ENCODE measurements around the gene CD44. TPM values are rescaled to one million over a fixed set of nuclear protein-coding genes. Genes with fewer than 3 reads are reported as not detected.

The CD44 gene
- total and polyA plus RNA-seq, 5 donors from 2014 or later: 441 to 1,181 (median 497) TPM

GRCh38 chr11:35193767-35194166 lies 54.8 kb downstream of the CD44 start:
- Histone ChIP-seq H3K9me3 (ENCODE audit: control insufficient read depth in 2 of 2, low read length in 2 of 2) (no peaks in the 10 kb centered on the region), H3K4me3 (ENCODE audit: low read depth, low read length) (peak overlapping the region; percentile 6), H3K4me1 (ENCODE audit: control insufficient read depth, insufficient read depth, low read length, poor library complexity, severe bottlenecking) (peaks cover 18% of the 10 kb centered on the region), H3K27me3 (ENCODE audit: control insufficient read depth, insufficient read depth, low read length) (no peaks in the 10 kb centered on the region), H3K27ac (ENCODE audit: insufficient read depth, low read length, poor library complexity, severe bottlenecking) (no peak overlapping the region), H3K36me3 (ENCODE audit: control insufficient read depth, insufficient read depth, low read length) (peaks cover 100% of the 10 kb centered on the region)
- Mint-ChIP-seq H3K27ac (peak overlapping the region in 2 of 3 donors; percentile 82 to 83), H3K4me1 (peaks cover 58 to 98% (median 81%) of the 10 kb centered on the region in 4 donors), H3K9me3 (no peaks in the 10 kb centered on the region), H3K4me3 (peak overlapping the region in 3 of 4 donors; percentile 9 to 50 (median 37)), H3K27me3 (no peaks in the 10 kb centered on the region), H3K36me3 (peaks cover 96% of the 10 kb centered on the region)
- ATAC-seq (ENCODE audit: low read depth in 2 of 2) (no peak), DNase-seq (no peak)

DNA sequence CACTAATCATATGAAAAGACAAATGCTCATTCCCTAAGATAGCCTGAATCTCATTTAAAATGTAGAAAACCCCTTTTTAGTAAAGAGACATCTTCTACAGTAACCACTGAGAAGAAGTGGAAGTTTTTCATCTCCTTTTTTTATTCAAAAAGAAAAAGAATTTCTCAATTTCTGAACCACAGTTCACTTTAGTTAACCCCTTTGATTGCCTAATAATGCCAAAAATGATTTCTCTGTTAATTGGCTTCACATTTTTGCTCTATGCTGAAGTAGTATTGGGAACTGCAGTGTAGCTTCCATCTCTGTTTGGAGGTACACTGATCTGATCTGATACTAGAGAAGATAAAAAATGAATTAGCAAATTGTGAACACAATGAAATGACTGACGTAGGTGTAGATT lies 58.3 kb downstream of the CD44 start:
- ATAC-seq (ENCODE audit: low read depth in 2 of 2): no peak
- Histone ChIP-seq H3K36me3 (ENCODE audit: control insufficient read depth, insufficient read depth, low read length) (peaks cover 100% of the 10 kb centered on the region), H3K9me3 (ENCODE audit: control insufficient read depth in 2 of 2, low read length in 2 of 2) (no peaks in the 10 kb centered on the region), H3K27me3 (ENCODE audit: control insufficient read depth, insufficient read depth, low read length) (no peaks in the 10 kb centered on the region), H3K27ac (ENCODE audit: insufficient read depth, low read length, poor library complexity, severe bottlenecking) (no peak overlapping the region), H3K4me3 (ENCODE audit: low read depth, low read length) (no peak overlapping the region), H3K4me1 (ENCODE audit: control insufficient read depth, insufficient read depth, low read length, poor library complexity, severe bottlenecking) (peaks cover 15% of the 10 kb centered on the region)
- Mint-ChIP-seq H3K27me3 (no peaks in the 10 kb centered on the region), H3K9me3 (no peaks in the 10 kb centered on the region), H3K27ac (peak overlapping the region in 1 of 3 donors; percentile 47), H3K4me3 (no peak overlapping the region), H3K36me3 (peaks cover 89% of the 10 kb centered on the region), H3K4me1 (peaks cover 58 to 92% (median 70%) of the 10 kb centered on the region in 4 donors)
- DNase-seq: no peak

- ATAC-seq (ENCODE audit: low read depth in 2 of 2) (no peak), DNase-seq (no peak)
- no peaks in the 10 kb centered on the region for H3K9me3 ChIP-seq (ENCODE audit: control insufficient read depth in 2 of 2, low read length in 2 of 2)
- Mint-ChIP-seq H3K9me3 (no peaks in the 10 kb centered on the region), H3K27me3 (no peaks in the 10 kb centered on the region), H3K4me3 (peak overlapping the region in 1 of 4 donors; percentile 28), H3K4me1 (peaks cover 43 to 84% (median 56%) of the 10 kb centered on the region in 4 donors), H3K36me3 (peaks cover 86% of the 10 kb centered on the region), H3K27ac (peak overlapping the region in 2 of 3 donors; percentile 26 to 64)
- H3K4me3 ChIP-seq (ENCODE audit: low read depth, low read length): no peak overlapping the region
- no peak overlapping the region for H3K27ac ChIP-seq (ENCODE audit: insufficient read depth, low read length, poor library complexity, severe bottlenecking)
- H3K36me3 ChIP-seq (ENCODE audit: control insufficient read depth, insufficient read depth, low read length): peaks cover 100% of the 10 kb centered on the region
- H3K4me1 ChIP-seq (ENCODE audit: control insufficient read depth, insufficient read depth, low read length, poor library complexity, severe bottlenecking): no peaks in the 10 kb centered on the region
- H3K27me3 ChIP-seq (ENCODE audit: control insufficient read depth, insufficient read depth, low read length): no peaks in the 10 kb centered on the region
Measured at GRCh38 chr11:35200811-35201341, 61.9 kb downstream of the CD44 start.

GRCh38 chr11:35204614-35205013 lies 65.6 kb downstream of the CD44 start:
- ATAC-seq (ENCODE audit: low read depth in 2 of 2) (no peak), DNase-seq (no peak)
- Mint-ChIP-seq H3K4me3 (no peak overlapping the region), H3K4me1 (peaks cover 22 to 77% (median 53%) of the 10 kb centered on the region in 4 donors), H3K27ac (peak overlapping the region; percentile 22 to 79 (median 73)), H3K9me3 (peaks cover 0 to 9% (median 2%) of the 10 kb centered on the region in 7 donors), H3K27me3 (no peaks in the 10 kb centered on the region), H3K36me3 (peaks cover 93% of the 10 kb centered on the region)
- H3K36me3 ChIP-seq (ENCODE audit: control insufficient read depth, insufficient read depth, low read length): peaks cover 99% of the 10 kb centered on the region
- H3K27ac ChIP-seq (ENCODE audit: insufficient read depth, low read length, poor library complexity, severe bottlenecking): peak overlapping the region; percentile 29
- peaks cover 1 to 3% of the 10 kb centered on the region in 2 experiments for H3K9me3 ChIP-seq (ENCODE audit: control insufficient read depth in 2 of 2, low read length in 2 of 2)
- H3K4me1 ChIP-seq (ENCODE audit: control insufficient read depth, insufficient read depth, low read length, poor library complexity, severe bottlenecking): no peaks in the 10 kb centered on the region
- no peak overlapping the region for H3K4me3 ChIP-seq (ENCODE audit: low read depth, low read length)
- no peaks in the 10 kb centered on the region for H3K27me3 ChIP-seq (ENCODE audit: control insufficient read depth, insufficient read depth, low read length)

DNA sequence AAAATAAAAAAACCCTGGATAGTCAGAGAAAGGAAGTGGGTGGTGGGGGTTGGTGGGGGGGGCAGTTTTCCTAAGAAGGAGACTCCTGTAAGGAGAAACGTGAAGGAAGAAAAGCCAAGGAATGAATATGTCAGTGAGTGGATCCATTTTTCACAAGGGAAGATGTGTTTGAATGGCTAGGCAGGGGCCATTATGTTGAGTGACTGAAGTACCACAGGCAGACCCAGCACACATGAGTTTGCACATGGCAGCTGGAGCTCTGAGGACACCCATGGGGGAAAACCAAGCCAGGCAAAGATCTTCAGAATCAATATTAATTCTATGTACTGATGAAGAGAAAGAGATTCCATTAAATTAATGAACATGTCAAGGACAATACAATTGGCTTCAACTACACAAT lies 67.6 kb downstream of the CD44 start:
- peaks cover 24 to 75% (median 57%) of the 10 kb centered on the region in 4 donors for H3K4me1 Mint-ChIP-seq
- H3K9me3 Mint-ChIP-seq: peaks cover 0 to 20% (median 2%) of the 10 kb centered on the region in 7 donors
- Histone ChIP-seq H3K4me3 (ENCODE audit: low read depth, low read length) (no peak overlapping the region), H3K27me3 (ENCODE audit: control insufficient read depth, insufficient read depth, low read length) (no peaks in the 10 kb centered on the region), H3K36me3 (ENCODE audit: control insufficient read depth, insufficient read depth, low read length) (peaks cover 98% of the 10 kb centered on the region), H3K4me1 (ENCODE audit: control insufficient read depth, insufficient read depth, low read length, poor library complexity, severe bottlenecking) (no peaks in the 10 kb centered on the region), H3K9me3 (ENCODE audit: control insufficient read depth in 2 of 2, low read length in 2 of 2) (peaks cover 5 to 8% of the 10 kb centered on the region in 2 experiments), H3K27ac (ENCODE audit: insufficient read depth, low read length, poor library complexity, severe bottlenecking) (no peak overlapping the region)
- peak overlapping the region in 1 of 4 donors; percentile 47 for H3K4me3 Mint-ChIP-seq
- peaks cover 92% of the 10 kb centered on the region for H3K36me3 Mint-ChIP-seq
- DNase-seq (no peak), ATAC-seq (ENCODE audit: low read depth in 2 of 2) (no peak)
- peak overlapping the region in 2 of 3 donors; percentile 17 to 67 for H3K27ac Mint-ChIP-seq
- no peaks in the 10 kb centered on the region for H3K27me3 Mint-ChIP-seq

GRCh38 chr11:35207471-35208403 lies 68.8 kb downstream of the CD44 start:
- H3K9me3 ChIP-seq (ENCODE audit: control insufficient read depth in 2 of 2, low read length in 2 of 2): peaks cover 5 to 8% of the 10 kb centered on the region in 2 experiments
- H3K4me1 Mint-ChIP-seq: peaks cover 21 to 69% (median 52%) of the 10 kb centered on the region in 4 donors
- peak overlapping the region in 1 of 4 donors; percentile 21 for H3K4me3 Mint-ChIP-seq
- no peak overlapping the region for H3K27ac ChIP-seq (ENCODE audit: insufficient read depth, low read length, poor library complexity, severe bottlenecking)
- H3K36me3 Mint-ChIP-seq: peaks cover 91% of the 10 kb centered on the region
- H3K4me3 ChIP-seq (ENCODE audit: low read depth, low read length): no peak overlapping the region
- peak overlapping the region; percentile 11 to 72 (median 18) for H3K27ac Mint-ChIP-seq
- H3K9me3 Mint-ChIP-seq: peaks cover 0 to 20% (median 2%) of the 10 kb centered on the region in 7 donors
- H3K4me1 ChIP-seq (ENCODE audit: control insufficient read depth, insufficient read depth, low read length, poor library complexity, severe bottlenecking): no peaks in the 10 kb centered on the region
- H3K36me3 ChIP-seq (ENCODE audit: control insufficient read depth, insufficient read depth, low read length): peaks cover 97% of the 10 kb centered on the region
- H3K27me3 ChIP-seq (ENCODE audit: control insufficient read depth, insufficient read depth, low read length): no peaks in the 10 kb centered on the region
- H3K27me3 Mint-ChIP-seq: no peaks in the 10 kb centered on the region
- ATAC-seq (ENCODE audit: low read depth in 2 of 2) (no peak), DNase-seq (no peak)

GRCh38 chr11:35208795-35209194 lies 69.8 kb downstream of the CD44 start:
- no peaks in the 10 kb centered on the region for H3K27me3 Mint-ChIP-seq

More at GRCh38 chr11:35208795-35209194, 69.8 kb downstream of the CD44 start:
- H3K27me3 ChIP-seq (ENCODE audit: control insufficient read depth, insufficient read depth, low read length): no peaks in the 10 kb centered on the region
- peak overlapping the region in 2 of 3 donors; percentile 11 to 52 for H3K27ac Mint-ChIP-seq
- H3K36me3 Mint-ChIP-seq: peaks cover 93% of the 10 kb centered on the region
- peaks cover 8% of the 10 kb centered on the region for H3K4me1 ChIP-seq (ENCODE audit: control insufficient read depth, insufficient read depth, low read length, poor library complexity, severe bottlenecking)
- no peak overlapping the region for H3K27ac ChIP-seq (ENCODE audit: insufficient read depth, low read length, poor library complexity, severe bottlenecking)
- DNase-seq (no peak), ATAC-seq (ENCODE audit: low read depth in 2 of 2) (no peak)
- no peak overlapping the region for H3K4me3 Mint-ChIP-seq
- no peak overlapping the region for H3K4me3 ChIP-seq (ENCODE audit: low read depth, low read length)
- H3K9me3 ChIP-seq (ENCODE audit: control insufficient read depth in 2 of 2, low read length in 2 of 2): peaks cover 5 to 8% of the 10 kb centered on the region in 2 experiments
- peaks cover 0 to 20% (median 2%) of the 10 kb centered on the region in 7 donors for H3K9me3 Mint-ChIP-seq
- peaks cover 26 to 73% (median 54%) of the 10 kb centered on the region in 4 donors for H3K4me1 Mint-ChIP-seq
- peaks cover 94% of the 10 kb centered on the region for H3K36me3 ChIP-seq (ENCODE audit: control insufficient read depth, insufficient read depth, low read length)

All from CD4-positive, CD25-positive, alpha-beta regulatory T cell (primary cell).